Caco-2 (cell line): ENCODE data around the gene DCXR. TPM values are rescaled to one million over a fixed set of nuclear protein-coding genes. Genes with fewer than 3 reads are reported as not detected.

ENCODE experiments used
- BruUV-seq: library from RNA; stranded (reverse); fragments of 400-500 nt; replicated peaks from 2 replicates; lab custom pipeline; 2021; lab: Mats Ljungman, UMichigan
- CTCF ChIA-PET: fragments of 300-600 bp; sonication (Branson Sonifier 250); formaldehyde crosslinking; loops from one replicate; lab custom pipeline; 2022; ENCODE audit warnings: antibody characterized with exemption; lab: Charles Lee
- POLR2A ChIA-PET: fragments of 300-600 bp; sonication (Branson Sonifier 250); formaldehyde crosslinking; loops from one replicate; lab custom pipeline; 2022; ENCODE audit warnings: antibody characterized with exemption; lab: Charles Lee
- DNase-seq, 2 experiments: peaks; one replicate each; pipeline versions ENCODE4 v3.0.0 to v3.0.0-alpha.2; 2020 to 2022
- H3K27me3 ChIP-seq: replicated peaks from 2 replicates; pipeline ENCODE4 v1.6.0; 2011; ENCODE audit warnings: low read length; ENCODE audit not compliant: control insufficient read depth, insufficient read depth
- H3K36me3 ChIP-seq: 2 replicates; pipeline ENCODE4 v1.5.1; 2011; ENCODE audit warnings: low read length; ENCODE audit not compliant: control insufficient read depth, insufficient read depth
- H3K4me1 ChIP-seq: fragments of 250-450 bp; sonication (Bioruptor Pico); 2 replicates; pipeline ENCODE4 v1.5.1; 2020; ENCODE audit warnings: mild to moderate bottlenecking
- H3K4me3 ChIP-seq: 2 replicates; pipeline ENCODE4 v1.5.1; 2011; ENCODE audit warnings: low read depth, mild to moderate bottlenecking, control low read depth, low read length
- H3K9me3 ChIP-seq: fragments of 250-450 bp; sonication (Bioruptor Pico); 2 replicates; pipeline ENCODE4 v1.5.1; 2020; ENCODE audit warnings: mild to moderate bottlenecking, moderate library complexity
- H3K27ac Mint-ChIP-seq: one replicate; pipeline ENCODE4 v1.8.0; 2022; ENCODE audit warnings: mixed read lengths; ENCODE audit not compliant: unreplicated experiment
- H3K27me3 Mint-ChIP-seq: one replicate; pipeline ENCODE4 v1.8.0; 2022; ENCODE audit warnings: mixed read lengths; ENCODE audit not compliant: insufficient read depth, unreplicated experiment
- H3K36me3 Mint-ChIP-seq: one replicate; pipeline ENCODE4 v1.8.0; 2022; ENCODE audit warnings: mild to moderate bottlenecking, mixed read lengths; ENCODE audit not compliant: insufficient read depth, unreplicated experiment
- H3K4me1 Mint-ChIP-seq: one replicate; pipeline ENCODE4 v1.8.0; 2022; ENCODE audit warnings: low read depth, mixed read lengths; ENCODE audit not compliant: unreplicated experiment
- H3K4me3 Mint-ChIP-seq: one replicate; pipeline ENCODE4 v1.8.0; 2022; ENCODE audit warnings: mild to moderate bottlenecking, moderate library complexity, mixed read lengths; ENCODE audit not compliant: unreplicated experiment
- H3K9me3 Mint-ChIP-seq: one replicate; pipeline ENCODE4 v1.8.0; 2022; ENCODE audit warnings: mixed read lengths; ENCODE audit not compliant: unreplicated experiment
- intact Hi-C: fragments of 100-400 bp; cut with micrococcal nuclease; formaldehyde crosslinking; loops from one replicate; pipeline ENCODE4 v1.10.0; 2022; ENCODE audit not compliant: unreplicated experiment
- total RNA-seq: library from RNA; stranded (reverse); gene quantifications from 2 replicates; pipeline ENCODE4 v1.2.3, GENCODE V29; 2022
- TF ChIP-seq, protein P1 (sequence below), 2 experiments: fragments of 200-600 bp in 1 of 2; IDR thresholded peaks; 1 replicate in 1 of 2; 2 replicates in 1 of 2; pipeline versions ENCODE4 v1.5.1 to v1.8.0; 2011 to 2022; ENCODE audit warnings: antibody characterized with exemption in 1 of 2, control low read depth in 1 of 2, inconsistent platforms in 1 of 2, low read depth in 1 of 2, low read length in 1 of 2, mild to moderate bottlenecking in 1 of 2, moderate library complexity in 1 of 2; ENCODE audit not compliant: insufficient read depth in 1 of 2, severe bottlenecking in 1 of 2, unreplicated experiment in 1 of 2

Gene DCXR
- total RNA-seq, 1 experiment from 2014 or later: 197 TPM

DNA sequence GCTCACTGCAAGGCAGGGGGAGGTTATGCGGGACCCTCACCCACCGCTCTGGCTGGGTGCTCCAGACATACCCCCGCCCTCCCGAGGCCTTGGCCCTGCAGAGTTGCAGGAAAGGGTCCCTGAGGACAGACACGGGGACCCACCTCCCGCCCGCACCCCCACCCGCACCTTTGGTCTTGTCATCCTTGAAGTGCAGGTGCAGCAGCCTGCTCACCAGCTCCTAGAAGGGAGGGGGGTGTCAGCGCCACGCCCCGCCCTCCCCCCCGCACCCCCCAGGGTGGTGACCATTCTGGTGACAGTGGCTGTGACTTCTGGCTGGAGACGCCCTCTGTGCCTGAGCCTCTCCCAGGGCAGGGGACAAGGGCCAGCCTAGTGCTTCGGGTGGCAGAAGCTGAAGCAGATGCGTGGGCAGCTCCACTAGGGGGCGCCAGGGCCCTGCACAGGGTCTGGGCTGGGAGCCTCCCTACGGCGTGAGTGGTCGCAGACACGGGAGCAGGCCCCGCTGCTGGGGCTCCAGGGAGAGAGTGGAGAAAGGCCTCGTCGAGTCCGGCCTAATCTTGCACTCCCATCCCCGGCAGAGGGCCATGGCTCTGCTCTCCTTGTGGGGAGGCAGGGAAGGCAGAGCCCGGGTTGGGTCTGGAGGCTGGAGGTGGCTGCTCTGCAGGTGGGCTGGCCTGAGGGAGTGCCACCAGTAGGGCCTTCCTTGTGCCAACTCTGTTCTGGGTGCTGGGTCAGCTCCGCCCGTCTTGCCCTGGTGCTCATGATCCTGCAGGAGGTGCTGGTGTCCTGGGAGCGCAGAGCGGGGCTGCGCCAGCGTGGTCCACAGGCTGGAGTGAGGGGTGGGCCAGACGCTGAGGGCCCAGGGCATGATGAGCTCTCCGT lies 17.6 kb downstream of the DCXR start:
- peak overlapping the region; percentile 83 for H3K4me3 Mint-ChIP-seq
- DNase-seq: peak; percentile 75 to 81
- POLR2A ChIA-PET: interaction anchor here (0.6 to 0.7 kb wide), 2 partner anchors 18 to 214 kb away, joined by 3 to 10 read pairs; partner anchors contain the start of gene DCXR

DNA sequence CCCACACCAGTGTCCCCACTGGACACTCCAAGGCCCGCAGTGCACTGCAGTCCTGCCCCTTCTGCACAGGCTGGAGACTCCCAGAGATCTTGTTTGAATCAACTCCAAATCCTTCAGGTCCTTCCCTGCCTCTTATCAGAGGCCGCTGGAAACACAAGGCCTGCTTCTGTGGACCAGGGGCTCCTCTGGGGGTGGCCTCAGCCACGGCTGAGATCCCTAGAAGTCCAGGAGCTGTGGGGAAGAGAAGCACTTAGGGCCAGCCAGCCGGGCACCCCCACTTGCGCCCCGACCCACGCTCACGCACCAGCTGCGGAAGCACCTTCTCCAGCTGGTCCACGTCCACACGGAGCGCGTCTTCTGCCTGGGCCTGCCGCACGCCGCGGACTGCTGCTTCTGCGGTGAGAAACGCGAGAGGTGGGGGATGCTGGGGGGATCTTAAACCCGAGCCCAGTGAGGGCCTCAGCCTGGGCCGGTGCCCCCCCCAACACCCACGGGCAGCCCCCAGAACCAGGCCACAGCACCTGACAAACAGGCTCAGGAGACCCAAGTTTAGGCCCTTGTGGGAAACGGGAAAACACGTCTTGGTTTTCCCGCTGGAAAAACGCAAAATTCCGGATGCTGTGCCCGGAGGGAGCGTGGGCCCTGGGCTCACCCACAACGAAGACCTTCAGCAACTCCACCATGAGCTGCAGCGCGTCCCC lies 18.4 kb downstream of the DCXR start:
- ChIA-PET CTCF (interaction anchor here (0.5 to 5.0 kb wide), 10 partner anchors 12 to 1063 kb away, joined by 3 to 92 read pairs (median 5); partner anchors contain the start of genes DCXR, NOTUM and RAC3), POLR2A (interaction anchor here (0.6 kb wide), 1 partner anchor 19 kb away, joined by 3 read pairs; the partner anchor contains the start of gene DCXR)
- H3K9me3 Mint-ChIP-seq: no peaks in the 10 kb centered on the region
- TF ChIP-seq, protein P1, sequence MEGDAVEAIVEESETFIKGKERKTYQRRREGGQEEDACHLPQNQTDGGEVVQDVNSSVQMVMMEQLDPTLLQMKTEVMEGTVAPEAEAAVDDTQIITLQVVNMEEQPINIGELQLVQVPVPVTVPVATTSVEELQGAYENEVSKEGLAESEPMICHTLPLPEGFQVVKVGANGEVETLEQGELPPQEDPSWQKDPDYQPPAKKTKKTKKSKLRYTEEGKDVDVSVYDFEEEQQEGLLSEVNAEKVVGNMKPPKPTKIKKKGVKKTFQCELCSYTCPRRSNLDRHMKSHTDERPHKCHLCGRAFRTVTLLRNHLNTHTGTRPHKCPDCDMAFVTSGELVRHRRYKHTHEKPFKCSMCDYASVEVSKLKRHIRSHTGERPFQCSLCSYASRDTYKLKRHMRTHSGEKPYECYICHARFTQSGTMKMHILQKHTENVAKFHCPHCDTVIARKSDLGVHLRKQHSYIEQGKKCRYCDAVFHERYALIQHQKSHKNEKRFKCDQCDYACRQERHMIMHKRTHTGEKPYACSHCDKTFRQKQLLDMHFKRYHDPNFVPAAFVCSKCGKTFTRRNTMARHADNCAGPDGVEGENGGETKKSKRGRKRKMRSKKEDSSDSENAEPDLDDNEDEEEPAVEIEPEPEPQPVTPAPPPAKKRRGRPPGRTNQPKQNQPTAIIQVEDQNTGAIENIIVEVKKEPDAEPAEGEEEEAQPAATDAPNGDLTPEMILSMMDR (IDR thresholded peaks at IDR 0.05; ENCODE audit: insufficient read depth in 1 of 2, low read depth in 1 of 2, low read length in 1 of 2, severe bottlenecking in 1 of 2, unreplicated experiment in 1 of 2): no peak
- intact Hi-C loops: no loop called here
- Histone ChIP-seq H3K36me3 (no peaks in the 10 kb centered on the region; the same call in 1 of the 2 replicates), H3K9me3 (no peaks in the 10 kb centered on the region), H3K27me3 (no peaks in the 10 kb centered on the region), H3K4me1 (peaks cover 9% of the 10 kb centered on the region), H3K4me3 (no peak overlapping the region)
- no peak overlapping the region for H3K27ac Mint-ChIP-seq
- BruUV-seq: TSS peak; percentile 21
- H3K4me1 Mint-ChIP-seq: no peaks in the 10 kb centered on the region
- no peaks in the 10 kb centered on the region for H3K27me3 Mint-ChIP-seq
- H3K4me3 Mint-ChIP-seq: no peak overlapping the region
- H3K36me3 Mint-ChIP-seq: peaks cover 61% of the 10 kb centered on the region
- no peak for DNase-seq

More for the DNA sequence above, 17.6 kb downstream of the DCXR start:
- Histone ChIP-seq H3K36me3 (no peaks in the 10 kb centered on the region; the same call in 1 of the 2 replicates), H3K27me3 (no peaks in the 10 kb centered on the region), H3K4me1 (peaks cover 15% of the 10 kb centered on the region), H3K9me3 (no peaks in the 10 kb centered on the region), H3K4me3 (no peak overlapping the region)
- TF ChIP-seq, protein P1 (IDR thresholded peaks at IDR 0.05; ENCODE audit: insufficient read depth in 1 of 2, low read depth in 1 of 2, low read length in 1 of 2, severe bottlenecking in 1 of 2, unreplicated experiment in 1 of 2): peak; percentile 70 to 72
- Mint-ChIP-seq H3K36me3 (peaks cover 59% of the 10 kb centered on the region), H3K27me3 (no peaks in the 10 kb centered on the region), H3K9me3 (no peaks in the 10 kb centered on the region), H3K4me1 (no peaks in the 10 kb centered on the region), H3K27ac (peak overlapping the region; percentile 82)
- intact Hi-C loops: loop anchor here (5.0 kb wide), 2 partner anchors 93 to 148 kb away; partner anchors contain the start of genes ARHGDIA and MAFG
- no TSS peak for BruUV-seq
- CTCF ChIA-PET: interaction anchor here (0.5 to 5.0 kb wide), 14 partner anchors 11 to 1073 kb away, joined by 3 to 92 read pairs (median 4); partner anchors contain the start of genes DCXR, NOTUM and RAC3
